ENCODE data around the gene RPL18A.

- TF ChIP-seq CTCF (IDR thresholded peaks at IDR 0.05; ENCODE audit: borderline replicate concordance, extremely low read depth, low read length, poor library complexity, severe bottlenecking) (no peak), EZH2 (IDR thresholded peaks at IDR 0.05; ENCODE audit: borderline replicate concordance, low read depth, low read length, severe bottlenecking) (no peak)
These were observed 3.9 kb downstream of the RPL18A start for GRCh38 chr19:17863520-17864182.

All from DND-41 (cell line).